ENCODE data around the gene ARHGEF3. TPM values are rescaled to one million over a fixed set of nuclear protein-coding genes. Genes with fewer than 3 reads are reported as not detected.

ARHGEF3 gene
- total and polyA plus RNA-seq, 7 donors: 5.3 to 34.2 (median 20.3) TPM

- H3K4me1 ChIP-seq: peaks cover 0 to 30% (median 24%) of the 10 kb centered on the region in 4 donors
- H3K27ac ChIP-seq: peak overlapping the region in 3 of 4 donors; percentile 5 to 42 (median 35)
- WGBS, 2 donors: 93 to 94% methylated on average over 5 of the region's 5 CpGs
- H3K9me3 ChIP-seq: no peaks in the 10 kb centered on the region
- H3K36me3 ChIP-seq: no peaks in the 10 kb centered on the region
- H3K4me3 ChIP-seq: no peak overlapping the region
- intact Hi-C loops (cut with DNase I): no loop called here
- TF ChIP-seq POLR2AphosphoS5 (IDR thresholded peaks at IDR 0.05) (no peak), POLR2A (IDR thresholded peaks at IDR 0.05) (no peak), CTCF (IDR thresholded peaks at IDR 0.05) (no peak), EP300 (IDR thresholded peaks at IDR 0.05) (no peak)
- H3K27me3 ChIP-seq: no peaks in the 10 kb centered on the region
- no peak for DNase-seq
These were observed 9.9 kb upstream of the ARHGEF3 start for GRCh38 chr3:56811546-56812202.

- Histone ChIP-seq H3K36me3 (no peaks in the 10 kb centered on the region), H3K27me3 (no peaks in the 10 kb centered on the region), H3K27ac (peak overlapping the region in 3 of 4 donors; percentile 3 to 35 (median 5)), H3K4me1 (peaks cover 0 to 37% (median 30%) of the 10 kb centered on the region in 4 donors), H3K4me3 (no peak overlapping the region), H3K9me3 (no peaks in the 10 kb centered on the region)
- intact Hi-C loops (cut with DNase I): no loop called here
- TF ChIP-seq EP300 (IDR thresholded peaks at IDR 0.05) (no peak), CTCF (IDR thresholded peaks at IDR 0.05) (no peak), POLR2A (IDR thresholded peaks at IDR 0.05) (no peak), POLR2AphosphoS5 (IDR thresholded peaks at IDR 0.05) (no peak)
- DNase-seq: no peak
- WGBS, 2 donors: 76 to 80% methylated on average over 6 of the region's 6 CpGs
These were observed 9.1 kb upstream of the ARHGEF3 start for GRCh38 chr3:56810577-56811545.

- intact Hi-C loops (cut with DNase I): loop anchor here (5.0 kb wide), 1 partner anchor 261 kb away; no protein-coding TSS in a partner anchor
- TF ChIP-seq POLR2AphosphoS5 (IDR thresholded peaks at IDR 0.05) (peak in 1 of 4 donors; percentile 16), EP300 (IDR thresholded peaks at IDR 0.05) (no peak), CTCF (IDR thresholded peaks at IDR 0.05) (no peak), POLR2A (IDR thresholded peaks at IDR 0.05) (no peak)
These were observed 4.7 kb upstream of the ARHGEF3 start for GRCh38 chr3:56806407-56806806.

GRCh38 chr3:56802790-56803189, 1.0 kb upstream of the ARHGEF3 start:
- Histone ChIP-seq H3K4me1 (peaks cover 0 to 66% (median 53%) of the 10 kb centered on the region in 4 donors), H3K27me3 (no peaks in the 10 kb centered on the region), H3K9me3 (no peaks in the 10 kb centered on the region), H3K27ac (no peak overlapping the region), H3K36me3 (no peaks in the 10 kb centered on the region), H3K4me3 (peak overlapping the region in 1 of 4 donors; percentile 71)
- 55 to 88% methylated on average over 1 of the region's 1 CpG for WGBS, 2 donors
- no peak for DNase-seq
- TF ChIP-seq CTCF (IDR thresholded peaks at IDR 0.05): no peak
- no peak for TF ChIP-seq EP300 (IDR thresholded peaks at IDR 0.05)
- TF ChIP-seq POLR2A (IDR thresholded peaks at IDR 0.05): no peak
- no peak for TF ChIP-seq POLR2AphosphoS5 (IDR thresholded peaks at IDR 0.05)
- intact Hi-C loops (cut with DNase I): loop anchor here (5.0 kb wide), 1 partner anchor 125 kb away; no protein-coding TSS in a partner anchor

More at GRCh38 chr3:56806407-56806806, 4.7 kb upstream of the ARHGEF3 start:
- no peaks in the 10 kb centered on the region for H3K36me3 ChIP-seq
- peak overlapping the region in 3 of 4 donors; percentile 58 to 70 (median 63) for H3K27ac ChIP-seq
- H3K4me3 ChIP-seq: no peak overlapping the region
- WGBS, 2 donors: 83 to 86% methylated on average over 5 of the region's 5 CpGs
- peak; percentile 70 for DNase-seq
- peaks cover 0 to 38% (median 30%) of the 10 kb centered on the region in 4 donors for H3K4me1 ChIP-seq
- no peaks in the 10 kb centered on the region for H3K9me3 ChIP-seq
- H3K27me3 ChIP-seq: no peaks in the 10 kb centered on the region

Measured in sigmoid colon (tissue), 7 donors.